GM15510 (cell line): Measurements from ENCODE around the gene TRIM75.

Experiments
- POLR2A ChIP-seq: IDR thresholded peaks from 3 replicates; pipeline ENCODE4 v1.6.1; 2011; ENCODE audit warnings: borderline replicate concordance; ENCODE audit not compliant: insufficient read length; ENCODE audit errors: extremely low read depth

TRIM75 gene

GRCh38 chr4:165053645-165054044 lies at the start of gene TRIM75:
Gene TRIM75, plus strand, starts transcription at chr4:165053866. Its CDS starts 5,282 bp downstream, at chr4:165059148.
- no peak for TF ChIP-seq POLR2A

- TF ChIP-seq POLR2A: no peak
These were observed 48.2 kb upstream of the TRIM75 start for GRCh38 chr4:165005352-165005925.

- TF ChIP-seq POLR2A: no peak
These were observed 47.2 kb upstream of the TRIM75 start for GRCh38 chr4:165006456-165006855.

GRCh38 chr4:165006886-165007285 lies 46.8 kb upstream of the TRIM75 start:
- no peak for TF ChIP-seq POLR2A

- TF ChIP-seq POLR2A: no peak
These were observed 44.0 kb upstream of the TRIM75 start for GRCh38 chr4:165009493-165010227.

- TF ChIP-seq POLR2A: no peak
These were observed 43.2 kb upstream of the TRIM75 start for GRCh38 chr4:165010487-165010886.

GRCh38 chr4:165010991-165011390 lies 42.7 kb upstream of the TRIM75 start:
- TF ChIP-seq POLR2A: no peak

GRCh38 chr4:165011403-165011802 lies 42.3 kb upstream of the TRIM75 start:
- no peak for TF ChIP-seq POLR2A

- no peak for TF ChIP-seq POLR2A
These were observed 40.0 kb upstream of the TRIM75 start for GRCh38 chr4:165013691-165014090.

- TF ChIP-seq POLR2A: no peak
These were observed 36.7 kb upstream of the TRIM75 start for GRCh38 chr4:165016971-165017370.

- no peak for TF ChIP-seq POLR2A
These were observed 25.8 kb upstream of the TRIM75 start for GRCh38 chr4:165027762-165028402.

GRCh38 chr4:165031436-165032211 lies 22.0 kb upstream of the TRIM75 start, which contains the start of gene TRIM60:
Gene TRIM60, plus strand, starts transcription at chr4:165031999. Its CDS starts 8,074 bp downstream, at chr4:165040073.
- no peak for TF ChIP-seq POLR2A

GRCh38 chr4:165048170-165048569 lies 5.5 kb upstream of the TRIM75 start:
- TF ChIP-seq POLR2A: no peak

GRCh38 chr4:165052627-165053026 lies 1.0 kb upstream of the TRIM75 start:
- no peak for TF ChIP-seq POLR2A

GRCh38 chr4:165055601-165056000 lies 1.9 kb downstream of the TRIM75 start:
- no peak for TF ChIP-seq POLR2A
